ENCODE measurements around the gene P2RY8. TPM values are rescaled to one million over a fixed set of nuclear protein-coding genes. Genes with fewer than 3 reads are reported as not detected.
A peak's percentile ranks its signal among the peaks of the same experiment; 100 is the strongest.
"Not testable (repeated sequence)": the region's sequence is repeated elsewhere in the genome, so short reads cannot be mapped to it uniquely, and the experiment has no call there.

P2RY8 gene
- total and polyA plus RNA-seq, 2 donors (not counting 1 experiment from before 2014, with no cell fraction given) = 72.3 to 142 TPM

GRCh38 chrX:1475481-1475880 lies 61.5 kb downstream of the P2RY8 start:
- no peak overlapping the region for H2AFZ ChIP-seq (ENCODE audit: insufficient read depth, low read depth, low read length, poor library complexity, severe bottlenecking)
- peak overlapping the region; percentile 32 for H3K27ac Mint-ChIP-seq
- H3K27ac ChIP-seq (ENCODE audit: low read length in 2 of 2) = no peak overlapping the region
- H3K9me3 ChIP-seq (ENCODE audit: control extremely low read depth in 1 of 3, control insufficient read depth in 2 of 3, insufficient read depth in 1 of 3, low read length in 2 of 3) = peaks cover 0 to 6% (median 0%) of the 10 kb centered on the region in 3 donors
- no peaks in the 10 kb centered on the region for H3K27me3 Mint-ChIP-seq
- peaks cover 77% of the 10 kb centered on the region for H4K20me1 ChIP-seq (ENCODE audit: control insufficient read depth, insufficient read depth, low read length, poor library complexity, severe bottlenecking)
- no peak overlapping the region for H3K4me3 Mint-ChIP-seq
- H3K79me2 ChIP-seq (ENCODE audit: control insufficient read depth, insufficient read depth, low read length) = peaks cover 86% of the 10 kb centered on the region
- intact Hi-C loops (cut with micrococcal nuclease) = no loop called here
- WGBS (ENCODE audit: insufficient coverage) = no CpG with 5 or more reads among the region's 4 CpGs
- ChIA-PET POLR2A (no interaction called here), CTCF (no interaction called here)
- DNase-seq = no peak
- H3K9ac ChIP-seq (ENCODE audit: low read length) = no peak overlapping the region
- H3K4me2 ChIP-seq (replicated peaks; ENCODE audit: low read depth, low read length, poor library complexity, severe bottlenecking) = no peak overlapping the region
- no peak overlapping the region for H3K4me3 ChIP-seq (ENCODE audit: control extremely low read depth in 1 of 5, extremely low read depth in 1 of 5, insufficient read depth in 1 of 5, low read depth in 2 of 5, low read length in 4 of 5)
- H3K4me1 ChIP-seq (ENCODE audit: control insufficient read depth in 2 of 2, insufficient read depth in 2 of 2, low read length in 2 of 2) = peaks cover 28 to 52% of the 10 kb centered on the region in 2 donors
- H3K9me3 Mint-ChIP-seq (ENCODE audit: insufficient read depth) = peaks cover 9% of the 10 kb centered on the region
- H3K36me3 ChIP-seq (replicated peaks in 1 of 2; ENCODE audit: control extremely low read depth in 1 of 2, control insufficient read depth in 1 of 2, extremely low read depth in 1 of 2, insufficient read depth in 2 of 2, low read length in 1 of 2) = peaks cover 0 to 38% of the 10 kb centered on the region in 2 experiments
- TF ChIP-seq, protein P1, sequence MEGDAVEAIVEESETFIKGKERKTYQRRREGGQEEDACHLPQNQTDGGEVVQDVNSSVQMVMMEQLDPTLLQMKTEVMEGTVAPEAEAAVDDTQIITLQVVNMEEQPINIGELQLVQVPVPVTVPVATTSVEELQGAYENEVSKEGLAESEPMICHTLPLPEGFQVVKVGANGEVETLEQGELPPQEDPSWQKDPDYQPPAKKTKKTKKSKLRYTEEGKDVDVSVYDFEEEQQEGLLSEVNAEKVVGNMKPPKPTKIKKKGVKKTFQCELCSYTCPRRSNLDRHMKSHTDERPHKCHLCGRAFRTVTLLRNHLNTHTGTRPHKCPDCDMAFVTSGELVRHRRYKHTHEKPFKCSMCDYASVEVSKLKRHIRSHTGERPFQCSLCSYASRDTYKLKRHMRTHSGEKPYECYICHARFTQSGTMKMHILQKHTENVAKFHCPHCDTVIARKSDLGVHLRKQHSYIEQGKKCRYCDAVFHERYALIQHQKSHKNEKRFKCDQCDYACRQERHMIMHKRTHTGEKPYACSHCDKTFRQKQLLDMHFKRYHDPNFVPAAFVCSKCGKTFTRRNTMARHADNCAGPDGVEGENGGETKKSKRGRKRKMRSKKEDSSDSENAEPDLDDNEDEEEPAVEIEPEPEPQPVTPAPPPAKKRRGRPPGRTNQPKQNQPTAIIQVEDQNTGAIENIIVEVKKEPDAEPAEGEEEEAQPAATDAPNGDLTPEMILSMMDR (IDR thresholded peaks at IDR 0.05) = no peak
- no peak for TF ChIP-seq EZH2 (IDR thresholded peaks at IDR 0.05; ENCODE audit: borderline replicate concordance, insufficient read depth, low read depth, low read length, poor library complexity, severe bottlenecking)
- ATAC-seq (ENCODE audit: low read depth) = no peak
- peaks cover 69% of the 10 kb centered on the region for H3K4me1 Mint-ChIP-seq
- no peaks in the 10 kb centered on the region for H3K27me3 ChIP-seq (replicated peaks in 1 of 4; ENCODE audit: control extremely low read depth in 1 of 4, control insufficient read depth in 3 of 4, insufficient read depth in 4 of 4, low read length in 3 of 4)

GRCh38 chrX:1474593-1474992 lies 62.4 kb downstream of the P2RY8 start:
- Histone ChIP-seq H3K79me2 (ENCODE audit: control insufficient read depth, insufficient read depth, low read length) (peaks cover 89% of the 10 kb centered on the region), H3K4me1 (ENCODE audit: control insufficient read depth in 2 of 2, insufficient read depth in 2 of 2, low read length in 2 of 2) (peaks cover 30 to 55% of the 10 kb centered on the region in 2 donors), H4K20me1 (ENCODE audit: control insufficient read depth, insufficient read depth, low read length, poor library complexity, severe bottlenecking) (peaks cover 71% of the 10 kb centered on the region), H3K36me3 (replicated peaks in 1 of 2; ENCODE audit: control extremely low read depth in 1 of 2, control insufficient read depth in 1 of 2, extremely low read depth in 1 of 2, insufficient read depth in 2 of 2, low read length in 1 of 2) (peaks cover 0 to 30% of the 10 kb centered on the region in 2 experiments)
- H3K4me3 Mint-ChIP-seq; H3K4me2 ChIP-seq (replicated peaks; ENCODE audit: low read depth, low read length, poor library complexity, severe bottlenecking); H2AFZ ChIP-seq (ENCODE audit: insufficient read depth, low read depth, low read length, poor library complexity, severe bottlenecking); POLR2A ChIA-PET; H3K27ac Mint-ChIP-seq; DNase-seq; intact Hi-C loops (cut with micrococcal nuclease); H3K27ac ChIP-seq (ENCODE audit: low read length in 2 of 2); CTCF ChIA-PET; H3K9ac ChIP-seq (ENCODE audit: low read length); H3K27me3 Mint-ChIP-seq; H3K4me3 ChIP-seq (ENCODE audit: control extremely low read depth in 1 of 5, extremely low read depth in 1 of 5, insufficient read depth in 1 of 5, low read depth in 2 of 5, low read length in 4 of 5); H3K27me3 ChIP-seq (replicated peaks in 1 of 4; ENCODE audit: control extremely low read depth in 1 of 4, control insufficient read depth in 3 of 4, insufficient read depth in 4 of 4, low read length in 3 of 4); H3K9me3 Mint-ChIP-seq (ENCODE audit: insufficient read depth); H3K9me3 ChIP-seq (ENCODE audit: control extremely low read depth in 1 of 3, control insufficient read depth in 2 of 3, insufficient read depth in 1 of 3, low read length in 2 of 3); ATAC-seq (ENCODE audit: low read depth): not testable (repeated sequence)
- H3K4me1 Mint-ChIP-seq = peaks cover 67% of the 10 kb centered on the region
- 96% methylated on average over 2 of the region's 2 CpGs for WGBS (ENCODE audit: insufficient coverage)

All from B cell (primary cell).